Neutrophil (primary cell): ENCODE results near the gene MARCHF3.

Experiments used
- H3K27ac ChIP-seq: fragments of 200-600 bp; sonication (generic); 2 replicates; pipeline ENCODE4 v1.5.1; 2016; ENCODE audit warnings: mild to moderate bottlenecking, moderate library complexity
- H3K27me3 ChIP-seq: fragments of 200-600 bp; sonication (generic); 2 replicates; pipeline ENCODE4 v1.6.0; 2016; ENCODE audit warnings: mild to moderate bottlenecking
- H3K36me3 ChIP-seq: fragments of 200-600 bp; sonication (generic); 2 replicates; pipeline ENCODE4 v1.5.1; 2017
- H3K4me1 ChIP-seq, 2 experiments: fragments of 200-600 bp in 1 of 2; sonication (generic) in 1 of 2; 1 replicate in 1 of 2; 2 replicates in 1 of 2; pipeline versions ENCODE4 v1.5.1 to v1.6.1; 2013 to 2016; ENCODE audit warnings: low read depth in 1 of 2, low read length in 1 of 2, mild to moderate bottlenecking in 1 of 2, moderate library complexity in 1 of 2; ENCODE audit not compliant: control insufficient read depth in 1 of 2, insufficient read depth in 1 of 2
- H3K4me3 ChIP-seq, 2 experiments: fragments of 200-600 bp in 1 of 2; sonication (generic) in 1 of 2; 1 replicate in 1 of 2; 2 replicates in 1 of 2; pipeline ENCODE4 v1.5.1; 2013 to 2016; ENCODE audit warnings: low read depth in 1 of 2, low read length in 1 of 2, mild to moderate bottlenecking in 1 of 2, moderate library complexity in 1 of 2
- H3K9me3 ChIP-seq: fragments of 200-600 bp; sonication (generic); 2 replicates; pipeline ENCODE4 v1.5.1; 2016
- CTCF ChIP-seq: fragments of 200-600 bp; sonication (generic); IDR thresholded peaks from 2 replicates; pipeline ENCODE4 v1.5.1; 2016; ENCODE audit warnings: antibody characterized with exemption

MARCHF3 gene

GRCh38 chr5:127030259-127031146, at the start of gene MARCHF3:
TSS of gene MARCHF3 (minus strand) at chr5:127030558. CDS start at chr5:126918171, 112,387 bp downstream.
- H3K9me3 ChIP-seq = no peaks in the 10 kb centered on the region
- peak within 1 kb of the TSS; percentile 82 to 85 for H3K4me3 ChIP-seq
- TF ChIP-seq CTCF = peak; percentile 58
- peaks cover 24 to 26% of the 10 kb centered on the region in 2 experiments for H3K4me1 ChIP-seq
- peaks cover 48% of the 10 kb centered on the region for H3K27me3 ChIP-seq
- H3K36me3 ChIP-seq = no peaks in the 10 kb centered on the region
- H3K27ac ChIP-seq = peak within 1 kb of the TSS; percentile 73

GRCh38 chr5:127079994-127080491, 49.7 kb upstream of the MARCHF3 start:
- Histone ChIP-seq H3K36me3 (no peaks in the 10 kb centered on the region), H3K4me1 (no peaks in the 10 kb centered on the region), H3K4me3 (no peak overlapping the region), H3K27ac (no peak overlapping the region), H3K27me3 (no peaks in the 10 kb centered on the region), H3K9me3 (no peaks in the 10 kb centered on the region)
- TF ChIP-seq CTCF = no peak

- Histone ChIP-seq H3K4me3 (no peak overlapping the region), H3K4me1 (peaks cover 3 to 9% of the 10 kb centered on the region in 2 experiments), H3K36me3 (no peaks in the 10 kb centered on the region), H3K27ac (no peak overlapping the region), H3K9me3 (no peaks in the 10 kb centered on the region), H3K27me3 (no peaks in the 10 kb centered on the region)
- TF ChIP-seq CTCF = no peak
These were observed 47.0 kb upstream of the MARCHF3 start for GRCh38 chr5:127077366-127077765.

GRCh38 chr5:127076315-127077129, 46.2 kb upstream of the MARCHF3 start:
- Histone ChIP-seq H3K4me3 (no peak overlapping the region), H3K4me1 (peaks cover 3 to 9% of the 10 kb centered on the region in 2 experiments), H3K36me3 (no peaks in the 10 kb centered on the region), H3K9me3 (no peaks in the 10 kb centered on the region), H3K27ac (no peak overlapping the region), H3K27me3 (no peaks in the 10 kb centered on the region)
- TF ChIP-seq CTCF = no peak

GRCh38 chr5:127074466-127074865, 44.1 kb upstream of the MARCHF3 start:
- no peak overlapping the region for H3K27ac ChIP-seq
- peaks cover 3 to 9% of the 10 kb centered on the region in 2 experiments for H3K4me1 ChIP-seq
- H3K9me3 ChIP-seq = no peaks in the 10 kb centered on the region
- TF ChIP-seq CTCF = no peak
- no peaks in the 10 kb centered on the region for H3K36me3 ChIP-seq
- H3K4me3 ChIP-seq = no peak overlapping the region
- no peaks in the 10 kb centered on the region for H3K27me3 ChIP-seq
